ENCODE measurements around the gene OSBPL6.

Gene OSBPL6

DNA sequence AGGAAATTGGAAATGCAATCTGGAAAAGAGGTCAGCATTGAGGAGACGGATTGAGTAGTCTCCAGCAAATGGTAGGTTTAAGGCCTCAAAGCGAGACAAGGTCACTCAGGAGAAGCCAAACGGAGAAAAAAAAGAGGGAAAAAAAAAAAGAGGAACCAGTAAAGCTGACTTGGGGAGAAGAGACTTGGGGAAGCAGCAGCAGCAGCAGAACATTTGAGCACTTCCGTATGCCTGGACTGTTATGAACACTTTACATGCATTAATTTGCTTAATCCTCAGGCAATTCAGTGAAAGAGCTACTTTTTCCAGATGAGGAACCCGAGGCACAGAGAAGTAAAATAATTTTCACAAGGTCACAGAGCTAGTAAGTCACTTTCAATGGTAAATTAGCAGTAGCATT is 81.3 kb downstream of the OSBPL6 start:
- H3K4me1 ChIP-seq (ENCODE audit: control insufficient read depth, low read depth, low read length), result peaks cover 14% of the 10 kb centered on the region
- no peaks in the 10 kb centered on the region for H3K36me3 ChIP-seq (ENCODE audit: control insufficient read depth, low read depth, low read length)
- H3K4me3 ChIP-seq (ENCODE audit: low read length), result no peak overlapping the region
- H3K9ac ChIP-seq (ENCODE audit: low read length), result no peak overlapping the region
- H3K27ac ChIP-seq (ENCODE audit: low read length), result no peak overlapping the region
- H3K27me3 ChIP-seq (ENCODE audit: control insufficient read depth, insufficient read depth, low read length), result no peaks in the 10 kb centered on the region
- H3K9me3 ChIP-seq (ENCODE audit: control insufficient read depth, low read depth, low read length), result no peaks in the 10 kb centered on the region

DNA sequence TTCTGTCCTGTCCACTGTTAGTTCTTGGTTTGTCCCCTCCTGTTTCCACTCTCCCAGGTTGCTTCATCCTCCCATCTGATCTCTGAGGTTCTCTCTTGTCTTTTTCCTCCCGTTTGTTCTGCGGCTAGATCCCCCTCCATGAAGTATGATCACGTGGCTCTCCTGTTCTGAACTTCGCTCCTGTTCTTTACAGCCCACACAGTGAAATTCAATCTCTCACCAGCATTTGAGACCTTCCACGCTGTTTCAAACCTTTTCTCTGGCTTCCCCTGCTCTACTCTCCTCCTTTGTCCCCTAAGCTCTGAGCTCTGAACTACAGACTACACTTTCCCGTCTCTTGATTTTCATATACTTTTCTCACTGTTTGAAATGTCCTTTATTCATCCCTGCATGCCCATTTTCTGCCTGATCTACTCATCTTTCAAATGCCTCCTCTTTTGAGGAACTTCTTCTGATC is 83.5 kb downstream of the OSBPL6 start:
- H3K4me3 ChIP-seq (ENCODE audit: low read length), result no peak overlapping the region
- no peak overlapping the region for H3K27ac ChIP-seq (ENCODE audit: low read length)
- H3K36me3 ChIP-seq (ENCODE audit: control insufficient read depth, low read depth, low read length), result no peaks in the 10 kb centered on the region
- no peak overlapping the region for H3K9ac ChIP-seq (ENCODE audit: low read length)
- no peaks in the 10 kb centered on the region for H3K9me3 ChIP-seq (ENCODE audit: control insufficient read depth, low read depth, low read length)
- H3K27me3 ChIP-seq (ENCODE audit: control insufficient read depth, insufficient read depth, low read length), result no peaks in the 10 kb centered on the region
- H3K4me1 ChIP-seq (ENCODE audit: control insufficient read depth, low read depth, low read length), result peaks cover 15% of the 10 kb centered on the region

DNA sequence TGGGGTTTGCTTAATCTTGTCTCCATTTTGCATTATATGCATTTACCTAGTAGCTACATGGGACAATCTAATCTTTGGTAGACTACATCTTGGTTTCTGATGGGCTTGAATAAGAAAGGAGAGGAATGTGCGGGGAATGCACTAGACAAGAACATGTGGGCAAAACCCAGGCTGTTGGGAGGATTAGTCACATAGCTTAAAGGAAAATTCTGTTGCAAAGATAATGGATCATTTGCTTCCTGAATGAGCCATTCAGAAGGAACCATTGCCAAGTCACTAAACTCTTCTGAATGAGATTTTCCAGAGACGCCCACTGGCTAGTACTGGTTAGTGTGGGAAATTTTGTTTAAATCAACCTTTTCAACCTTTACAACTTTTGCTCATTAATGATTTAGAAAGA is 84.8 kb downstream of the OSBPL6 start:
- H3K9ac ChIP-seq (ENCODE audit: low read length), result no peak overlapping the region
- H3K4me1 ChIP-seq (ENCODE audit: control insufficient read depth, low read depth, low read length), result peaks cover 15% of the 10 kb centered on the region
- H3K9me3 ChIP-seq (ENCODE audit: control insufficient read depth, low read depth, low read length), result no peaks in the 10 kb centered on the region
- H3K4me3 ChIP-seq (ENCODE audit: low read length), result no peak overlapping the region
- H3K27me3 ChIP-seq (ENCODE audit: control insufficient read depth, insufficient read depth, low read length), result no peaks in the 10 kb centered on the region
- H3K27ac ChIP-seq (ENCODE audit: low read length), result no peak overlapping the region
- H3K36me3 ChIP-seq (ENCODE audit: control insufficient read depth, low read depth, low read length), result no peaks in the 10 kb centered on the region

DNA sequence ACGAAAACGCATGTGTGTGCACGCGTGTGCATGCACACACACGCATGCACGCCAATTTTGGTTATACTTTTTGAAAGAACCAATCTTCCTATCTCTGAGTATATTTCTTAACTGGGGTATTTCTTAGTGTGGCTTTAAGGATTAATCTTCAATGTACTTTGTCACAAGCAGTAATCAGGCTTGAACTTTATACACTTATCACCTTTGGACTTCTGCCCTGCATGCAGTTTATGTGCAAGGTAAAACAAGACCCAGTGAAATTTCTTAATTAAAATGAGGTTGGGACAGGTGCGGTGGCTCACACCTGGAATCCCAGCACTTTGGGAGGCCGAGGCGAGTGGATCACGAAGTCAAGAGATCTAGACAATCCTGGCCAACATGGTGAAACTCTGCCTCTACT is 85.3 kb downstream of the OSBPL6 start:
- H3K36me3 ChIP-seq (ENCODE audit: control insufficient read depth, low read depth, low read length), result no peaks in the 10 kb centered on the region
- H3K4me1 ChIP-seq (ENCODE audit: control insufficient read depth, low read depth, low read length), result peaks cover 15% of the 10 kb centered on the region
- H3K27me3 ChIP-seq (ENCODE audit: control insufficient read depth, insufficient read depth, low read length), result no peaks in the 10 kb centered on the region
- H3K27ac ChIP-seq (ENCODE audit: low read length), result no peak overlapping the region
- no peak overlapping the region for H3K4me3 ChIP-seq (ENCODE audit: low read length)
- H3K9ac ChIP-seq (ENCODE audit: low read length), result no peak overlapping the region
- no peaks in the 10 kb centered on the region for H3K9me3 ChIP-seq (ENCODE audit: control insufficient read depth, low read depth, low read length)

DNA sequence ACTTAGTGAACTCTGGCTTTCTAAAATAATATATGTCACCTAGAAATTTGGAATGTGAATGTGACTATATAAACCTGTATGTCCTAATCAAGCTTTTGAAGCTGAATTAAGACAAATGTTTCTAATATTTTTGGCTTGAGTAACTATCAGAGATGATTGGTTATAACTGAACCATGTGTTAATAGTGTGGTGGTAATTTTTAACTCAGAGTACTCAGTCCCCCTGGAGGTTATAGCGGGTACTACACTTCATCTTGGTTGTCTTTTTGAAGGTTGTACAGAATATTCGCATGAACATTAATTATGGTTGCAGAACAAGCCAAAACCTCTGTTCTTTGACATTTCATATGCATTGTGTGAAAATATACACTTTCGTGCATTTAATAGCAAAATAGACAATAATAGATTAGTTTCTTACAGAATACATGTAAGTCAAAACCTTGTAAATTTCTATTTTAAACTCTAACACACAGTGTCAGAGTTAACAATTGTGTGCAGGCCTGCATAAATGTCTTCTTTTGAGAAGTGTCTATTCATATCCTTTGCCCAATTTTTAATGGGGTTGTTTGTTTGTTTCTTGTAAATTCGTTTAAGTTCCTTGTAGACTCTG is 86.0 kb downstream of the OSBPL6 start:
- no peaks in the 10 kb centered on the region for H3K27me3 ChIP-seq (ENCODE audit: control insufficient read depth, insufficient read depth, low read length)
- peaks cover 15% of the 10 kb centered on the region for H3K4me1 ChIP-seq (ENCODE audit: control insufficient read depth, low read depth, low read length)
- H3K36me3 ChIP-seq (ENCODE audit: control insufficient read depth, low read depth, low read length), result no peaks in the 10 kb centered on the region
- no peak overlapping the region for H3K9ac ChIP-seq (ENCODE audit: low read length)
- H3K4me3 ChIP-seq (ENCODE audit: low read length), result no peak overlapping the region
- no peaks in the 10 kb centered on the region for H3K9me3 ChIP-seq (ENCODE audit: control insufficient read depth, low read depth, low read length)
- no peak overlapping the region for H3K27ac ChIP-seq (ENCODE audit: low read length)

DNA sequence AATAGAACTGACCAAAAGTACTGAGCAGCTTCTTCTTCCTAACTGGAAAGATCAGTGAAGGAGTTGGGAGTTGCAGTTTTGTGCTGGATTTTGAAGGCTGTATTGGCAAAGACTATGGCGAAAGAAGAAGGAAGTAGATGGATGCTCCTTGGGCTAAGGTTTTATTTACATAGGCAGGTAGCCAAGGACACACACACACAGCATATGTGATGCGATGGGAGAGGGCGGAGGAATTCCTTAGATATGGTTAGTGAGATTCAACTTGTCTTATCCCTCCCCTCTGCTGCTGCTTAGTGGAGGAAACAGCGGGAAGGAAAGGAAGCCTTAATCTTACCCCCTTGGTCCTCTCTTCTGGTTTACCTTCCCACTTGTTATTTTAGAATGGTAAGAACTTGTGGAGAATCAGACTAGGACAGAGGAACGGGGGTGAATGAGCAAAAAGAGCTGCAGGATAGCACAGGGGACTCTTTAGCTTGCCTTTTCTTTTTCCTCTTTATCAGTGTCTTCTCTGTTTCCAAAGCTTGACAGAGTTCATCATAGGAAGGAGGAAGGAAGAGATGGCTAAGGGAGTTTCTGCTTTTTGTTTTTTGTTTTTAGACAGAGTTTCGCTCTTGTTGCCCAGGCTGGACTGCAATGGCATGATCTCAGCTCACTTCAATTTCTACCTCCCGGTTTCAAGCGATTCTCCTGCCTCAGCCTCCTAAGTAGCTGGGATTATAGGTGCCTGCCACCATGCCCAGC is 87.9 kb downstream of the OSBPL6 start:
- no peak overlapping the region for H3K9ac ChIP-seq (ENCODE audit: low read length)
- H3K4me1 ChIP-seq (ENCODE audit: control insufficient read depth, low read depth, low read length), result peaks cover 13% of the 10 kb centered on the region
- no peak overlapping the region for H3K4me3 ChIP-seq (ENCODE audit: low read length)
- H3K27me3 ChIP-seq (ENCODE audit: control insufficient read depth, insufficient read depth, low read length), result no peaks in the 10 kb centered on the region
- H3K27ac ChIP-seq (ENCODE audit: low read length), result no peak overlapping the region
- H3K9me3 ChIP-seq (ENCODE audit: control insufficient read depth, low read depth, low read length), result no peaks in the 10 kb centered on the region
- H3K36me3 ChIP-seq (ENCODE audit: control insufficient read depth, low read depth, low read length), result no peaks in the 10 kb centered on the region

DNA sequence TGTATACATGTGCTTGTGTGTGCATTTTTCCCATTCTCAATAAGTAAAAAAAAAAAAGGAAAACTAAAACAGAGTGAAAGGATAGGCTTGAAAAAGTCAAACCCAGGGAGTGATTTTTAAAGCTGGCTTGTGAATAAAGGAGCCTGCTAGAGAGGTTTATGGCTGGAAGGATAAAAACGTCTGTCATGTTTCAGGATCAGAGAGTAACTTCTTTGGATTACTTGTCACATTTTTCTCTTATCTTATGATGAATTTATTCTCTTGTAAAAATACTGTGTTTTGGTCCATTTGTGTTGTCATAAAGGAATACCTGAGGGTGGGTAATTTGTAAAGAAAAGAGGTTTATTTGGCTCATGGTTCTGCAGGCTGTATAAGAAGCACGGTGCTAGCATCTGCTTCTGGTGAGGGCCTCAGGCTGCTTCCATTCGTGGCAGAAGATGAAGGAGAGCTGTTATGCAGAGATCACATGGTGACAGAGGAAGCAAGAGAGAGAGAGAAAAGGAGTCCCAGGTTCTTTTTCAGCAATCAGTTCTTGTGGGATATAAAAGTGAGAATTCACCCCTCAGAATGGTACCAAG is 89.1 kb downstream of the OSBPL6 start:
- no peaks in the 10 kb centered on the region for H3K36me3 ChIP-seq (ENCODE audit: control insufficient read depth, low read depth, low read length)
- peaks cover 7% of the 10 kb centered on the region for H3K4me1 ChIP-seq (ENCODE audit: control insufficient read depth, low read depth, low read length)
- no peaks in the 10 kb centered on the region for H3K9me3 ChIP-seq (ENCODE audit: control insufficient read depth, low read depth, low read length)
- H3K9ac ChIP-seq (ENCODE audit: low read length), result no peak overlapping the region
- no peak overlapping the region for H3K27ac ChIP-seq (ENCODE audit: low read length)
- no peak overlapping the region for H3K4me3 ChIP-seq (ENCODE audit: low read length)
- H3K27me3 ChIP-seq (ENCODE audit: control insufficient read depth, insufficient read depth, low read length), result no peaks in the 10 kb centered on the region

DNA sequence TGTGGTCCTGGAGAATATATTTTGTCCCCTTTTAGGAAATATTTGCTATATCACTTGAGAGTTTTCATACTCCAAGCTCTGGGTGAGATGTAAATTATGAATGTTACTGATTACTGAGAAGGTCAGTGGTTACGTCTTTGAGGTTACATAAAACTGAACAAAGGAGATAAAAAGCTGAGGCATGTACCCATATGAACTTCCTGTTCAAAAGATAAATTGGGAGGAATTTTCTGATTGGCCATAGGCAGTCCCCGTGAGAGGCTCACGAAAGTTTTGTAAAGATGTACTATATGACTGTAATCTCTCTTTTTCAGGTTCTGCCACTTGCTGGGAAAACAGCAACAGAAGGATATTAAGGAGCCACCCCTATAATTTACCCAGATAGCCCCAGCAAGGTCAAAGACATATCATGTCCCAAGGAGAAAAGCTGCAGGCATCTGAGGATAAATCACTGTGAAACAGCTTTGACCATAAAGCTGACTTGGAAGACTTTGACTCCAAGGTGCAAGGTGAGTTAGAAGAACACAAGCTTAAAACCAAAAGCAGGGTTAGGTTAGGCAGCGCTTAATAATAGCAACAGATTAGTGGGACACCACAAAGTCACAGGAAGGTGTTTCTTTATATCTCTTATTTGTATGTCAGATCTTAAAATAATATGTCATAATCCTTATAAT is 90.4 kb downstream of the OSBPL6 start:
- Histone ChIP-seq H3K4me3 (ENCODE audit: low read length) (no peak overlapping the region), H3K36me3 (ENCODE audit: control insufficient read depth, low read depth, low read length) (no peaks in the 10 kb centered on the region), H3K9ac (ENCODE audit: low read length) (no peak overlapping the region), H3K9me3 (ENCODE audit: control insufficient read depth, low read depth, low read length) (no peaks in the 10 kb centered on the region), H3K27me3 (ENCODE audit: control insufficient read depth, insufficient read depth, low read length) (no peaks in the 10 kb centered on the region), H3K27ac (ENCODE audit: low read length) (no peak overlapping the region), H3K4me1 (ENCODE audit: control insufficient read depth, low read depth, low read length) (peaks cover 7% of the 10 kb centered on the region)

DNA sequence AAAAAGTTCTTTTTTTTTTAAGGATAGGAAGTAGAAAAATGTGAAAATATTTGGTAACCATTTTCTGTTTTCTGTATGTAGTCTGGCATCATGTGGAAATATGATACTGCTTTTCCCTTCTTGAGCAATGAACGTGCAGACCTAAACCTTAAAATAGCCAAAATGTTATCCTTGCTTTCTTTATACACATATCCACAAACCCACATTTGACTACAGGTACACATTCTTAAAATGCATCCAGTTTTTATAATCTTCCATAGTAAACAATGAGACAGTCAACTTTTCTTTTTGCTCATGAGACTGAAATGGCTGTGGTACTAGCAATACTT is 90.9 kb downstream of the OSBPL6 start:
- Histone ChIP-seq H3K36me3 (ENCODE audit: control insufficient read depth, low read depth, low read length) (no peaks in the 10 kb centered on the region), H3K27me3 (ENCODE audit: control insufficient read depth, insufficient read depth, low read length) (no peaks in the 10 kb centered on the region)

DNA sequence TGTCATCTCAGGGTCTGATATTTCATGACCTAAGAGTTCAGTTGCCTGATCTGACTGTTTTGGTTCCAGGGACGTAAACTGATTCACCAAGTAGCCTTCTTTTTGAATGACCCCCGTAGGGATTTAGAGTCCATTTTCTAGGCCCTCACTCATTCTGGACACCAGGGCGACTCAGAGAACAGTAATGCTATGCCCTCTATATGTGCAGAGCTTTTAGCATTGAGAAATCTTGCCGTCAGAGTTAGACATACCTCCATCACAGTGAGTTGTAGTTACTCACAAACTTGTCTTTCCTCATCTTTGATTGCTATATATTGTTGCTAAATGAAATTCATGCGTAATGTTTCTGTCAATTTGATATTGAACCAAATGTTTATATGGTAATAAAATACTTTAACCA is 92.3 kb downstream of the OSBPL6 start:
- no peak overlapping the region for H3K27ac ChIP-seq (ENCODE audit: low read length)
- no peaks in the 10 kb centered on the region for H3K36me3 ChIP-seq (ENCODE audit: control insufficient read depth, low read depth, low read length)
- H3K9me3 ChIP-seq (ENCODE audit: control insufficient read depth, low read depth, low read length), result no peaks in the 10 kb centered on the region
- H3K4me3 ChIP-seq (ENCODE audit: low read length), result no peak overlapping the region
- H3K27me3 ChIP-seq (ENCODE audit: control insufficient read depth, insufficient read depth, low read length), result no peaks in the 10 kb centered on the region
- H3K9ac ChIP-seq (ENCODE audit: low read length), result no peak overlapping the region
- H3K4me1 ChIP-seq (ENCODE audit: control insufficient read depth, low read depth, low read length), result peaks cover 7% of the 10 kb centered on the region

More for the DNA sequence above, 90.9 kb downstream of the OSBPL6 start:
- H3K9ac ChIP-seq (ENCODE audit: low read length), result no peak overlapping the region
- H3K9me3 ChIP-seq (ENCODE audit: control insufficient read depth, low read depth, low read length), result no peaks in the 10 kb centered on the region
- no peak overlapping the region for H3K27ac ChIP-seq (ENCODE audit: low read length)
- no peak overlapping the region for H3K4me3 ChIP-seq (ENCODE audit: low read length)
- H3K4me1 ChIP-seq (ENCODE audit: control insufficient read depth, low read depth, low read length), result peaks cover 7% of the 10 kb centered on the region

DNA sequence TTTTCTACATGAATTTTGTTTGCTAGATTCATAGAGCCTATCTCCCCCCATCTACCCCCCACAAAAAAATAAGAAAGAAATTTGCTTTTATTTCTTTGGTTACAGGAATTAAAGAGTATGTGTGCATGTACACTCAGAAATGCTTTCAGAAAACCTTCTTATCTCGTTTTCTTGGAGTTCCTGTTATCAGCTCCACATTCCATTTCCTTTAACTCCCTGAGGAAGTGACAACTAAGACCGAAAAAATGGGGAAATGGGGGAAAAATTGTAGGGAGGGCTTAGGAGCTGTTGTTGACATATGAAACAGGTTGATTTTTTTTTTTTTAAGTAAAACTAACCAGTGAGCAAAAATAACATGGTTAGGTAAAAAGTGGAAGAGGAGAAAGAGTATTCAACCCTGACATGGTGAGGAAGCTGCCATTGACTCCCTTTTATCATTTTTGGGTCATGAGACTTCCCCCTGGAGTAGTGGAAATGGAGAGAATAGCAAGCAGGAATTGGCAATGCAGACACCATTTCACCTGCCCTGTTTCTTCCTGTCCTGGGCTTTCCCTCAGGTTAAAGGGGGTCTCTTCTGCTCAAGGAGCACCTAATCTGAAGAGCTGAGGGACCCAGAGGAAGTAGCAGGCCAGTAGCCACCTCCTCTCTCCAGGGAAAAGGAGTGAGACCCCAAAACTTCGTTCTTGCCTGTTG is 93.5 kb downstream of the OSBPL6 start:
- H3K36me3 ChIP-seq (ENCODE audit: control insufficient read depth, low read depth, low read length), result no peaks in the 10 kb centered on the region
- no peaks in the 10 kb centered on the region for H3K9me3 ChIP-seq (ENCODE audit: control insufficient read depth, low read depth, low read length)
- no peaks in the 10 kb centered on the region for H3K4me1 ChIP-seq (ENCODE audit: control insufficient read depth, low read depth, low read length)
- H3K27me3 ChIP-seq (ENCODE audit: control insufficient read depth, insufficient read depth, low read length), result no peaks in the 10 kb centered on the region
- no peak overlapping the region for H3K9ac ChIP-seq (ENCODE audit: low read length)
- H3K4me3 ChIP-seq (ENCODE audit: low read length), result no peak overlapping the region
- no peak overlapping the region for H3K27ac ChIP-seq (ENCODE audit: low read length)

Measured in iPS-18a (cell line).